Liver (tissue), 3 donors: ENCODE measurements around the gene PITPNC1.

Experiments used
- ATF3 ChIP-seq: IDR thresholded peaks from 2 replicates; pipeline ENCODE4 v1.6.1; 2016; ENCODE audit warnings: antibody characterized with exemption
- EGR1 ChIP-seq, 2 donors: IDR thresholded peaks; 2 replicates each; pipeline ENCODE4 v1.6.1; 2016 to 2018; ENCODE audit warnings: antibody characterized with exemption in 2 of 2, low read depth in 2 of 2
- FOXA1 ChIP-seq: IDR thresholded peaks from 2 replicates; pipeline ENCODE4 v1.6.1; 2016; ENCODE audit warnings: antibody characterized with exemption
- TF ChIP-seq, protein P1 (sequence below): fragments of 150-350 bp; IDR thresholded peaks from 2 replicates; pipeline ENCODE4 v1.5.1; 2017; ENCODE audit warnings: improper control_type of control experiment, low read depth, low read length; ENCODE audit not compliant: missing input control
- donor health status: healthy.
- donor health status: healthy.

- TF ChIP-seq, protein P1, sequence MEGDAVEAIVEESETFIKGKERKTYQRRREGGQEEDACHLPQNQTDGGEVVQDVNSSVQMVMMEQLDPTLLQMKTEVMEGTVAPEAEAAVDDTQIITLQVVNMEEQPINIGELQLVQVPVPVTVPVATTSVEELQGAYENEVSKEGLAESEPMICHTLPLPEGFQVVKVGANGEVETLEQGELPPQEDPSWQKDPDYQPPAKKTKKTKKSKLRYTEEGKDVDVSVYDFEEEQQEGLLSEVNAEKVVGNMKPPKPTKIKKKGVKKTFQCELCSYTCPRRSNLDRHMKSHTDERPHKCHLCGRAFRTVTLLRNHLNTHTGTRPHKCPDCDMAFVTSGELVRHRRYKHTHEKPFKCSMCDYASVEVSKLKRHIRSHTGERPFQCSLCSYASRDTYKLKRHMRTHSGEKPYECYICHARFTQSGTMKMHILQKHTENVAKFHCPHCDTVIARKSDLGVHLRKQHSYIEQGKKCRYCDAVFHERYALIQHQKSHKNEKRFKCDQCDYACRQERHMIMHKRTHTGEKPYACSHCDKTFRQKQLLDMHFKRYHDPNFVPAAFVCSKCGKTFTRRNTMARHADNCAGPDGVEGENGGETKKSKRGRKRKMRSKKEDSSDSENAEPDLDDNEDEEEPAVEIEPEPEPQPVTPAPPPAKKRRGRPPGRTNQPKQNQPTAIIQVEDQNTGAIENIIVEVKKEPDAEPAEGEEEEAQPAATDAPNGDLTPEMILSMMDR, result no peak
- TF ChIP-seq FOXA1 (no peak), EGR1 (IDR thresholded peaks at IDR 0.05; ENCODE audit: low read depth in 2 of 2) (no peak), ATF3 (no peak)
Observed at GRCh38 chr17:67679225-67679624, 302.1 kb downstream of the PITPNC1 start.
